C4-2B (cell line): Measurements from ENCODE around the gene DIDO1.

Experiments used
- CTCF ChIP-seq: fragments of 450-650 bp; conservative IDR thresholded peaks from 2 replicates; pipeline ENCODE4 v1.5.1; 2017; ENCODE audit warnings: mild to moderate bottlenecking
- ZFX ChIP-seq: fragments of 450-650 bp; IDR thresholded peaks from 2 replicates; pipeline ENCODE4 v1.6.1; 2017

GRCh38 chr20:62873280-62873679 is 53.0 kb downstream of the DIDO1 start:
- TF ChIP-seq CTCF (no peak), ZFX (no peak)
